Measurements from ENCODE around the gene ATXN2.
"Not testable (repeated sequence)": the region's sequence is repeated elsewhere in the genome, so short reads cannot be mapped to it uniquely, and the experiment has no call there.

The ATXN2 gene

GRCh38 chr12:111467857-111468241 is 131.3 kb downstream of the ATXN2 start:
- Histone ChIP-seq H2AFZ (ENCODE audit: low read length) (no peak overlapping the region), H3K9me2 (ENCODE audit: low read depth, low read length) (no peaks in the 10 kb centered on the region), H3K27ac (ENCODE audit: low read depth, low read length, poor library complexity, severe bottlenecking) (no peak overlapping the region), H4K20me1 (ENCODE audit: insufficient read depth, low read length) (no peaks in the 10 kb centered on the region), H3K4me1 (ENCODE audit: insufficient read depth, low read length, severe bottlenecking) (no peaks in the 10 kb centered on the region), H3K4me3 (ENCODE audit: low read depth, low read length, poor library complexity, severe bottlenecking) (no peak overlapping the region), H3K36me3 (ENCODE audit: insufficient read depth, low read length) (peaks cover 20% of the 10 kb centered on the region), H3K9ac (ENCODE audit: low read length) (no peak overlapping the region), H3K79me2 (ENCODE audit: insufficient read depth, low read length) (no peaks in the 10 kb centered on the region), H3K27me3 (ENCODE audit: insufficient read depth, low read length) (no peaks in the 10 kb centered on the region), H3F3A (ENCODE audit: insufficient read depth, low read length) (no peaks in the 10 kb centered on the region), H3K9me3 (ENCODE audit: low read length) (no peaks in the 10 kb centered on the region), H3K4me2 (ENCODE audit: low read length) (no peak overlapping the region)
- TF ChIP-seq CTCF (IDR thresholded peaks at IDR 0.05; ENCODE audit: low read length) (no peak), EZH2 (IDR thresholded peaks at IDR 0.05; ENCODE audit: borderline replicate concordance, low read length) (no peak)

DNA sequence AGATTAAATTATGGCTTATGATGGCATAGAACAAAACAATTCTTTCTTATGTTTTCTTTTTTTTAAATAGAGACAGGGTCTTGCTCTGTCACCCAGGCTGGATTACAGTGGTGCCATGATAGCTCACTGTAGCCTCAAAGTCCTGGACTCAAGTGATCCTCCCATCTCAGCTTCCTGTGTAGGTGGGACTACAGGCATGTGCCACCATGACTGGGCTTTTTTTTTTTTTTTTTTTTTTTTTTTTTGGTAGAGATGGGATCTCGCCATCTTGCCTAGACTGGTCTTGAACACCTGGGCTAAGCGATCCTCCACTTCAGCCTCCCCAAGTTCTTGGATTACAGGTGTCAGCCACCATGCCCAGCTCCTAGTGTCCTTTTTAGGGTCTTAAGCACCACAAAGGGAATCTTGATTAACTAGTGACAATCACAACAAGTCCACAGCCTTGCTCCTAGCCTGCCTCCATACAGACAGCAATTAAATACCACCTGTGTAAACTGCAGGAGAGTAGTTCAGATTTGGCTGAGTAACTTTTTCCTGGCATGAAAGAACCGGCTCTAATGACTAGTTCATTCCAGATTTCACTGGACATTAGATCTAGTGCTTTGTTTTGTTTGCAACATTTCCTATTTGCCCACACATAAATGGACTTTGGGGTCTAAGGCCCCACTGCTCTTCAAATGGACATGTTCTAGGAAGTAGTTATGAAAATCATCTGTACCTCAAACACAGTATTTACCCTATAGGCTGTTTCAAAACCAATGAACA is 131.8 kb downstream of the ATXN2 start:
- Histone ChIP-seq H3K4me3 (ENCODE audit: low read depth, low read length, poor library complexity, severe bottlenecking) (no peak overlapping the region), H3K9me2 (ENCODE audit: low read depth, low read length) (no peaks in the 10 kb centered on the region), H3K9me3 (ENCODE audit: low read length) (no peaks in the 10 kb centered on the region), H3K79me2 (ENCODE audit: insufficient read depth, low read length) (no peaks in the 10 kb centered on the region), H2AFZ (ENCODE audit: low read length) (no peak overlapping the region), H3K4me1 (ENCODE audit: insufficient read depth, low read length, severe bottlenecking) (no peaks in the 10 kb centered on the region), H3K9ac (ENCODE audit: low read length) (no peak overlapping the region), H3F3A (ENCODE audit: insufficient read depth, low read length) (no peaks in the 10 kb centered on the region), H3K27ac (ENCODE audit: low read depth, low read length, poor library complexity, severe bottlenecking) (no peak overlapping the region), H3K27me3 (ENCODE audit: insufficient read depth, low read length) (no peaks in the 10 kb centered on the region), H4K20me1 (ENCODE audit: insufficient read depth, low read length) (no peaks in the 10 kb centered on the region), H3K36me3 (ENCODE audit: insufficient read depth, low read length) (peaks cover 20% of the 10 kb centered on the region), H3K4me2 (ENCODE audit: low read length) (no peak overlapping the region)
- TF ChIP-seq EZH2 (IDR thresholded peaks at IDR 0.05; ENCODE audit: borderline replicate concordance, low read length) (no peak), CTCF (IDR thresholded peaks at IDR 0.05; ENCODE audit: low read length) (no peak)

DNA sequence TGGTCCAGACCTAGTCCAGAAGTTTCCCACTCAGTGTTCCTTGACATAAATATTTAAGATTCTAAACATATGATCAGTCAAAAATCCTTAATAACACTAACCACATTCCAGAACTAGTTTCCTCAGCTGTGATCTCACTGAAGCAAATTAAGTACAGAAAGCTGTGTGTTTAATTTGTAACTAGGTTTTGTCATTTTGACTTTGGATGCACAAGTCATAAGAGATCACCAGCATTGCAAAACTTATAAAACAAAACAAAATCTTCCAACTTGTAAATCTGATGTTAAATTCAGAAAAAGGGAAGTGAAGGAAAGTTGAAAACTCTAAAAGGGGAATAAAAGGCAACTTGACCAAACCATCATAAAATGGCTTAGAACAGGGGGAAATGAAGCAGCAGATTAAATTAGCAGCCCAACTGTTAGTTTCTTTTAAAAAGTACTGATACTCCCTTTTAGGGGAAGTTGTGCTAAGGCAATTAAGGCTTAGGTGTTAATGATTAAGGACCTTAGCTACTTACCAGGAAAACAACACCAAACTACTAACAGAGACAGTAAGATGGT is 136.8 kb downstream of the ATXN2 start:
- TF ChIP-seq CTCF (IDR thresholded peaks at IDR 0.05; ENCODE audit: low read length): no peak
- TF ChIP-seq EZH2 (IDR thresholded peaks at IDR 0.05; ENCODE audit: borderline replicate concordance, low read length): no peak
- Histone ChIP-seq H3K4me3 (ENCODE audit: low read depth, low read length, poor library complexity, severe bottlenecking) (no peak overlapping the region), H3K9ac (ENCODE audit: low read length) (no peak overlapping the region), H3K79me2 (ENCODE audit: insufficient read depth, low read length) (no peaks in the 10 kb centered on the region), H2AFZ (ENCODE audit: low read length) (no peak overlapping the region), H3K4me2 (ENCODE audit: low read length) (no peak overlapping the region), H3K9me3 (ENCODE audit: low read length) (no peaks in the 10 kb centered on the region), H3K36me3 (ENCODE audit: insufficient read depth, low read length) (peaks cover 3% of the 10 kb centered on the region), H3K4me1 (ENCODE audit: insufficient read depth, low read length, severe bottlenecking) (no peaks in the 10 kb centered on the region), H3K27me3 (ENCODE audit: insufficient read depth, low read length) (no peaks in the 10 kb centered on the region), H3K27ac (ENCODE audit: low read depth, low read length, poor library complexity, severe bottlenecking) (no peak overlapping the region), H4K20me1 (ENCODE audit: insufficient read depth, low read length) (no peaks in the 10 kb centered on the region), H3F3A (ENCODE audit: insufficient read depth, low read length) (no peaks in the 10 kb centered on the region), H3K9me2 (ENCODE audit: low read depth, low read length) (no peaks in the 10 kb centered on the region)

GRCh38 chr12:111460111-111460510 is 139.0 kb downstream of the ATXN2 start:
- H3K27ac ChIP-seq (ENCODE audit: low read depth, low read length, poor library complexity, severe bottlenecking); H2AFZ ChIP-seq (ENCODE audit: low read length); H3K4me1 ChIP-seq (ENCODE audit: insufficient read depth, low read length, severe bottlenecking); H3K79me2 ChIP-seq (ENCODE audit: insufficient read depth, low read length); H3K4me2 ChIP-seq (ENCODE audit: low read length); H3K4me3 ChIP-seq (ENCODE audit: low read depth, low read length, poor library complexity, severe bottlenecking); H3K27me3 ChIP-seq (ENCODE audit: insufficient read depth, low read length); H4K20me1 ChIP-seq (ENCODE audit: insufficient read depth, low read length); H3K9me2 ChIP-seq (ENCODE audit: low read depth, low read length); H3K9me3 ChIP-seq (ENCODE audit: low read length); H3K9ac ChIP-seq (ENCODE audit: low read length); H3F3A ChIP-seq (ENCODE audit: insufficient read depth, low read length): not testable (repeated sequence)
- peaks cover 18% of the 10 kb centered on the region for H3K36me3 ChIP-seq (ENCODE audit: insufficient read depth, low read length)
